ENCODE data around the gene LILRB5. TPM values are rescaled to one million over a fixed set of nuclear protein-coding genes. Genes with fewer than 3 reads are reported as not detected.
A peak's percentile ranks its signal among the peaks of the same experiment; 100 is the strongest.
"Not testable (repeated sequence)": the region's sequence is repeated elsewhere in the genome, so short reads cannot be mapped to it uniquely, and the experiment has no call there.

LILRB5 gene
- total RNA-seq, 2 donors from 2014 or later, result 2.6 to 12.0 TPM

GRCh38 chr19:54281007-54281728 lies 24.1 kb upstream of the LILRB5 start, which contains the start of gene LILRB2:
LILRB2 (minus strand) TSS chr19:54281110; CDS start chr19:54280496, 614 bp downstream.
- Histone ChIP-seq H3K4me3 (peak within 1 kb of the TSS in 1 of 2 donors; percentile 13), H3K27ac (no peak within 1 kb of the TSS), H3K36me3 (no peaks in the 10 kb centered on the region), H3K9me3 (no peaks in the 10 kb centered on the region), H3K4me1 (no peaks in the 10 kb centered on the region), H3K27me3 (no peaks in the 10 kb centered on the region)
- peak; percentile 44 for DNase-seq (ENCODE audit: low spot score)
- TF ChIP-seq, protein P1, sequence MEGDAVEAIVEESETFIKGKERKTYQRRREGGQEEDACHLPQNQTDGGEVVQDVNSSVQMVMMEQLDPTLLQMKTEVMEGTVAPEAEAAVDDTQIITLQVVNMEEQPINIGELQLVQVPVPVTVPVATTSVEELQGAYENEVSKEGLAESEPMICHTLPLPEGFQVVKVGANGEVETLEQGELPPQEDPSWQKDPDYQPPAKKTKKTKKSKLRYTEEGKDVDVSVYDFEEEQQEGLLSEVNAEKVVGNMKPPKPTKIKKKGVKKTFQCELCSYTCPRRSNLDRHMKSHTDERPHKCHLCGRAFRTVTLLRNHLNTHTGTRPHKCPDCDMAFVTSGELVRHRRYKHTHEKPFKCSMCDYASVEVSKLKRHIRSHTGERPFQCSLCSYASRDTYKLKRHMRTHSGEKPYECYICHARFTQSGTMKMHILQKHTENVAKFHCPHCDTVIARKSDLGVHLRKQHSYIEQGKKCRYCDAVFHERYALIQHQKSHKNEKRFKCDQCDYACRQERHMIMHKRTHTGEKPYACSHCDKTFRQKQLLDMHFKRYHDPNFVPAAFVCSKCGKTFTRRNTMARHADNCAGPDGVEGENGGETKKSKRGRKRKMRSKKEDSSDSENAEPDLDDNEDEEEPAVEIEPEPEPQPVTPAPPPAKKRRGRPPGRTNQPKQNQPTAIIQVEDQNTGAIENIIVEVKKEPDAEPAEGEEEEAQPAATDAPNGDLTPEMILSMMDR (IDR thresholded peaks at IDR 0.05), result no peak

DNA sequence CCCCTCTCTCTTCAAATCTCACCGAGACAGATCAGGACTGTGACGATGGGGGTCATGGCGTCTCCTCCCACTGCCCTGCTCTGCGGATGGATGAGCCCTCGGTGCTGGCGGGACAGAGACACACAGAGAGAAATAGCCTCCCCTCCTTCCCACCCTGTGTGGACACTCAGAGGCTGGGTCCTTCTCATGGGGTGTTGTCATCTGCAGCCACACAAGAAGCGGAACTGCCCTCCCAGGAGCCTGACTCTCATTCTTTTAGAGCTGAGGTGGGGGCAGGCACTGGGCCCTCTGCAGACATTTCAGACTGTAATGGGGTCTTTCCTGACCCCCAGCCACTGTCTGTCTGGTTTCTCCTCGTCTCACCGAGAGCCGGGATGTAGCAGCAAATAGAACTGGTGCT lies 23.4 kb upstream of the LILRB5 start:
- DNase-seq (ENCODE audit: low spot score), result peak; percentile 65
- H3K27ac ChIP-seq, H3K9me3 ChIP-seq, H3K36me3 ChIP-seq, H3K4me1 ChIP-seq, H3K27me3 ChIP-seq: not testable (repeated sequence)
- H3K4me3 ChIP-seq, result peak overlapping the region in 1 of 2 donors; percentile 13

DNA sequence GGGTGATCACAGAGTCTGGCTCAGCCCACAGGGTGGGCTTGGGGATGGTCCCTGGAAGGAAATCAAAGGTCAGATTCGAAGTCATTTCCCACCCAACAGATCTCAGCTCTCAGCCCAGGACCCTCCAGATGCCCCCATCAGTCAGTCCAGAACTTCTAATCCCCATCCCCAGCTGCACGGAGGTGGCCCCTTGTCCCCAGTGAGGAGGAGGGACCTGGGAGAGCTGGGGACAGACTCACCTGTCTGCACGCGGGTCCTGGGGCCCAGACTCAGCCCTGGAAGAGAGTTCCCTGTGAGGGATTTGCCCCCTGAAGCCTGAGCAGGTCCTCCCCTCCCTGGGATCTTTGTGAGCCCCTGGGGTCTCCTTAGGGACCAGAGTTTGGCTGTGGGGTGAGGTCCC lies 23.0 kb upstream of the LILRB5 start:
- H3K4me1 ChIP-seq, H3K36me3 ChIP-seq, H3K27ac ChIP-seq, H3K27me3 ChIP-seq, H3K9me3 ChIP-seq: not testable (repeated sequence)
- H3K4me3 ChIP-seq, result peak overlapping the region in 1 of 2 donors; percentile 13
- DNase-seq (ENCODE audit: low spot score), result peak; percentile 36

GRCh38 chr19:54279406-54279962 lies 22.4 kb upstream of the LILRB5 start:
- no peaks in the 10 kb centered on the region for H3K4me1 ChIP-seq
- no peaks in the 10 kb centered on the region for H3K27me3 ChIP-seq
- H3K27ac ChIP-seq, result no peak overlapping the region
- peak; percentile 38 for DNase-seq (ENCODE audit: low spot score)
- TF ChIP-seq, protein P1 (IDR thresholded peaks at IDR 0.05), result no peak
- H3K9me3 ChIP-seq, result no peaks in the 10 kb centered on the region
- H3K4me3 ChIP-seq, result no peak overlapping the region
- no peaks in the 10 kb centered on the region for H3K36me3 ChIP-seq

DNA sequence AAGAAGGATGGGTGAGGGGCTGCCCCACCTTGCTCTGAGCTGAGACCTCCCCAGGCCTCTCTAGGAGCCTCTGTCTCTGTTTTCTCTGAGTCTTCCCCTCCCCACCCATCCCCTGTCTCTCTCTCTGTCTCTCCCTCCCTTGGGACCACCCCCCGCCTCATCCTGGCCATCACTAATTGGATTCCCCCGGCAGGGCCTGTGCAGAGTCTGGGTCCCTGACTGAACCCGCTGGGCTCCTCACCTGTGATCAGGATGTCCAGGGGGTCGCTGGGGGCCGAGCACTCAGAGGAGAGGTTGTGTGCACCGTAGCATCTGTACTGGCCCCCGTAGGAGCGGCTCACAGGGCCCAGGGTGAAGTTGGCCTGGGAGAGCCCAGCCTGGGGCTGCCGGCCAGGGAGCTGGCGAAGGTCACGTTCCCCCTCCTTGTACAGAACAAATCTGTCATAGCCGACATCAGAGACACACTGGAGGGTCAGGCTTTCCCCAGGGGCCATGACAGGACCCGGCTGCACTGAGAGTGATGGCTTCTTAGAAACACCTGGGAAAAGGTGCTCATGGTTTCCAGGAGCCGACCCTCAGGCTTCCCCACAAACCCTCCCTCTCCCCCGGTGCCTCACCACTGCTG lies 21.6 kb upstream of the LILRB5 start:
- not testable (repeated sequence) for H3K27me3 ChIP-seq, H3K27ac ChIP-seq, H3K4me3 ChIP-seq

DNA sequence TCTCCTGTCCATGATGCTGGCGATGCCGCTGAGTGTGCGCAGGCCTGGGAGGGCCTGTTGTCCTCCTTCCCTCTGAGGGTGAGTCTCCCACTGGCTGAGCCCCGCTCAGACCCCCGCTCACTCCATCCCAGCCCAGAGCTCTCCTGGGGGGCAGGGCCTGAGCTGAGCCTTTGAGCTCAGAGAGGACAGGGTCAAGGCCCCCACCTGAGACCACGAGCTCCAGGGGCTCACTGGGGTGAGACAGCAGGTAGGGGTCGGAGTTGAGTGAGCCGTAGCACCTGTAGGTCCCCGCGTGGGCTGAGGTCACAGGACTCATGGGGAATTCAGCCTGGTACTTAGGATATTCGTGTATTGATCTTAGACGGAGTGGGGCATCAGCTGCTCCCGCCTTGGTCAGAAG lies 21.0 kb upstream of the LILRB5 start:
- H3K27ac ChIP-seq, H3K4me3 ChIP-seq, H3K4me1 ChIP-seq, H3K9me3 ChIP-seq, H3K36me3 ChIP-seq, H3K27me3 ChIP-seq: not testable (repeated sequence)
- DNase-seq (ENCODE audit: low spot score), result peak; percentile 16

More for the DNA sequence above, 21.6 kb upstream of the LILRB5 start:
- not testable (repeated sequence) for H3K36me3 ChIP-seq, H3K9me3 ChIP-seq, H3K4me1 ChIP-seq
- DNase-seq (ENCODE audit: low spot score), result peak; percentile 18

DNA sequence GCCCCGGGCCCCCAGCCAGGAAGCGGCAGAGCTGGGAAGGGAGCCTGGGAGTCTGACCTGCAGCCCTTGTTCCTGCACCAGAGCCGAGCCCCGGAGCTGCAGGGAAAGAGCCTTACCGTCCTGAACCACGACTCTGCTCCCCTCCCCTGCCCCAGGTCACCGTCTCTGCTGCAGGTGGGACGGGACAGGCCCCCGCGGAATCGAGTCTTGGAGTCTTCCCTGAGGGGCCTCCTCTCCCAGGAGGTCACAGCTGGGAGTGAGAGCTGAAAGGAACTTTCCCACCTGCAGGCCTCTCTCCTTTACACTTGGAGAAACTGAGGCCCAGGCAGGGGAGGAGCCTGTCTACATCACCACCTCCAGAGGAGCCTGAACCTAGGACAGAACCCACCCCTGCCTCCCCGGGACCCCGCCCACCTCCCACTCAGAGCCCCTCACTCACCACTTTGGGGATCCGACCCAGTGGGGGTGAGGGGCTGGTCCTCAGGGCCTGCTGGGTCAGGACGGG lies 20.1 kb upstream of the LILRB5 start:
- H3K4me1 ChIP-seq; H3K27ac ChIP-seq; H3K4me3 ChIP-seq; DNase-seq (ENCODE audit: low spot score); H3K36me3 ChIP-seq; H3K27me3 ChIP-seq; H3K9me3 ChIP-seq: not testable (repeated sequence)

DNA sequence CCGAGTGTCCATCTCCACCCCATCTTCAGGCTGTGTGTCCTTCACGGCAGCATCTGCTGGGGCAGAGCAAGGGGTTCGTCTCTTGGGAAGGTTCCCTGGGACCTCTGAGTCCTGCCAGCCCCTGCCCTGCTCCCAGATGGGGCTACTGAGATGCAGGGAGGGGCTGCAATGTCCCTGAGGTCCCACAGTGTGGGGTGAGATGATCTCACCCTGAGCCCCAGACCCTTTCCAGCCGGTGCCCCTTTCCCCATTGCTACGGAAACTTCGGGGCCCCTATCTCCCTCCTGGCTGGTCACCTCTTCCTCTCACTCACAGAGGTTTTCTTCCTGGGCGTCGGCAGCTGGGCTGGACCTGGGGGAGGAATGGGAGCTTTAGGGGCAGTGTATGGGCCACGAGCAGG lies 18.9 kb upstream of the LILRB5 start:
- H3K4me3 ChIP-seq, result no peak overlapping the region
- H3K27me3 ChIP-seq, result no peaks in the 10 kb centered on the region
- peak; percentile 40 for DNase-seq (ENCODE audit: low spot score)
- H3K36me3 ChIP-seq, result no peaks in the 10 kb centered on the region
- H3K4me1 ChIP-seq, result no peaks in the 10 kb centered on the region
- TF ChIP-seq, protein P1 (IDR thresholded peaks at IDR 0.05), result no peak
- H3K27ac ChIP-seq, result no peak overlapping the region
- no peaks in the 10 kb centered on the region for H3K9me3 ChIP-seq

DNA sequence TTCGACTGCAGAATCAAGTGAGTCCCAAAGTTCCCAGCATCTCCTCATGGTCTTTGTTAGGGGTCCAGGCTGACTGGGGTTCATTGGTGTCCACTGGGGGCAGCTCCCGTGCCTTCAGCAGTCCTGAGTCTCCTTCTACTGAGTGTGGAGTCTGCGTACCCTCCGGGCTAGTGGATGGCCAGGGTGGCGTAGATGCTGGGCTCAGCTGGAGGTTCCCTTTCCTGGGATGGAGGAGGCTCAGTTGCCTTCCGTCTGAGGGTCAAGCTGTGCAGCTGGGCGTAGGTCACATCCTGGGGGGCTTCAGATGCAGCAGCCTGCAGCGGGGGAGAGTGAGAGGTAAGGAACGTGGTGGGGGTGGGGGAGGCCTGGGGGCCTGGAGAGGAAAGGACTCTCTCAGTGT lies 17.4 kb upstream of the LILRB5 start:
- H3K9me3 ChIP-seq; H3K27ac ChIP-seq; H3K4me3 ChIP-seq; H3K36me3 ChIP-seq; DNase-seq (ENCODE audit: low spot score); H3K27me3 ChIP-seq; H3K4me1 ChIP-seq: not testable (repeated sequence)
